Stimulated activated naive CD8-positive, alpha-beta T cell treated with anti-CD3 and anti-CD28 coated beads, Interleukin-15, Interleukin-2, amounts not matched to agents 100 ng/mL and 50 ng/mL, for 24 hours (primary cell): ENCODE data around the gene GFRA1.

ENCODE experiments used
- H3K27ac Mint-ChIP-seq: one replicate; pipeline ENCODE4 v1.8.0; 2021; ENCODE audit warnings: mild to moderate bottlenecking, mixed read lengths
- H3K27me3 Mint-ChIP-seq: one replicate; pipeline ENCODE4 v1.8.0; 2021; ENCODE audit warnings: mixed read lengths
- H3K36me3 Mint-ChIP-seq: one replicate; pipeline ENCODE4 v1.8.0; 2021; ENCODE audit warnings: low read depth, mixed read lengths
- H3K4me1 Mint-ChIP-seq: one replicate; pipeline ENCODE4 v1.8.0; 2021; ENCODE audit warnings: low read depth, mixed read lengths
- H3K4me3 Mint-ChIP-seq: one replicate; pipeline ENCODE4 v1.8.0; 2021; ENCODE audit warnings: mild to moderate bottlenecking, mixed read lengths
- H3K9me3 Mint-ChIP-seq: one replicate; pipeline ENCODE4 v1.8.0; 2021; ENCODE audit warnings: mixed read lengths

Gene GFRA1

DNA sequence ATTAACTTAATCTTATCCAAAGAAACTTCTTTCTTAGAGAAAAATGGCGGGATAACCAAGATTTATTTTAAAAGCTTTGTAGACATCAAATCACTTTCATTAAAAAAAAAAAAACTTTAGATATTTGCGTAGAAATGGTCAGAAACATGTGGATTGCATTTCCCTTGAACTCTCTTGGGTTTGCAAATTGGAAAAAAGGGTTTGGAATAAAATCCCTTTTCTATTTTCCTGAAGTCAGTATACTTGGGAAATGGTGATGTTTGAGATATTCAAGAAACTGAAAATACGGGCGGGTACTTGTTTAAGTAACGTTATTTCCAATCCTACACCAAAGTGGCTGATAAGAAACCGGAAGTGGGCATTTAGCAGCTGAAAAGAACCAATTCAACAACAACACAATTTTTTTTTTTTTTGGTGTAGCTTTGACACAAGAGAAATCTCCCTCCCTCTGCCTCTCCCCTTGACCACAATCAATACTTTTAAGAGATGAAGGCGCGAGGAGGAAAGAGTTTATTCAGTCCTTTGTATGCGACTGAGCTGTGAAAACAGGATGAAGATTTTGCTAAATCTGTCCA is 13.7 kb upstream of the GFRA1 start:
- no peaks in the 10 kb centered on the region for H3K36me3 Mint-ChIP-seq
- no peak overlapping the region for H3K27ac Mint-ChIP-seq
- H3K27me3 Mint-ChIP-seq = peaks cover 12% of the 10 kb centered on the region
- H3K4me3 Mint-ChIP-seq = no peak overlapping the region
- no peaks in the 10 kb centered on the region for H3K9me3 Mint-ChIP-seq
- H3K4me1 Mint-ChIP-seq = no peaks in the 10 kb centered on the region

DNA sequence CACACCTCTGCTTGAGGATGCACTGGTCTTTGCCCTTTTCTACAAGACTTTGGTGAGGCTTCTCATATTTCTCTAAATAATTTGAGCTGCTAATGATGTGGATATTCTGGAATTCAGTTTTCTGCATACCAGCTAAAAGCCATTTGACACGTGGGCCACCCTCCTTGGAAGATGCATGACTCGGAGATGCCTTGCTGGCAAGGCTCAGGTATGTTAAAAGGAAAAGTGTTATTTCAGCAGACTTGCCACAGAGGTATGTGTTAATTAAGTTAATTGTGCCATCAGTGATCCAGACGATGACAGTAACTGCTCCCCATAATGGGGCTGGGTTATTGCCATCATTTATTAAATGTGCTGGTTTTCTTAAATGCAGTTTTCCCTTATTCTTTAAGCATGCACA is 8.8 kb upstream of the GFRA1 start:
- H3K4me1 Mint-ChIP-seq = no peaks in the 10 kb centered on the region
- no peaks in the 10 kb centered on the region for H3K9me3 Mint-ChIP-seq
- H3K27me3 Mint-ChIP-seq = peaks cover 15% of the 10 kb centered on the region
- no peaks in the 10 kb centered on the region for H3K36me3 Mint-ChIP-seq
- H3K4me3 Mint-ChIP-seq = no peak overlapping the region
- H3K27ac Mint-ChIP-seq = no peak overlapping the region

DNA sequence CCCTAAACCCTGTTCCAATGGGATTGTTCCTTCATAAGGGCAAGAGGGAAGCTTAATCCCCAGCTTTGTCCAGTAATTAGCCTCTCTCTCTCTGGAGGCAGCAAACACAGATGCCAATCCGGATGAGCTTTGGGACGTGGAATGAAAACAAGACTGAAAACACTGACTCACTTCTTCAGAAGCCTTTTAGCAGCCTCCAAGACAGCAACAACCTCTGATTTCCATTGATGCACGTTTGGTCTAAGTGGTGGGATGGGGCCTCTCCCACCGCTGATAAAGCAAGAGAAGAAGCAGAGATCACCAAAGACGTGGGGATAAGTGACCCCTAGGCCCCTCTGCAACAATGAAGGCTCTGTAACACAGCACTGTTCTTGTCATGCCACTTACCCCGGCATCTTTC is 5.8 kb upstream of the GFRA1 start:
- Mint-ChIP-seq H3K9me3 (no peaks in the 10 kb centered on the region), H3K4me1 (peaks cover 3% of the 10 kb centered on the region), H3K27ac (no peak overlapping the region), H3K36me3 (no peaks in the 10 kb centered on the region), H3K27me3 (peaks cover 35% of the 10 kb centered on the region), H3K4me3 (no peak overlapping the region)

DNA sequence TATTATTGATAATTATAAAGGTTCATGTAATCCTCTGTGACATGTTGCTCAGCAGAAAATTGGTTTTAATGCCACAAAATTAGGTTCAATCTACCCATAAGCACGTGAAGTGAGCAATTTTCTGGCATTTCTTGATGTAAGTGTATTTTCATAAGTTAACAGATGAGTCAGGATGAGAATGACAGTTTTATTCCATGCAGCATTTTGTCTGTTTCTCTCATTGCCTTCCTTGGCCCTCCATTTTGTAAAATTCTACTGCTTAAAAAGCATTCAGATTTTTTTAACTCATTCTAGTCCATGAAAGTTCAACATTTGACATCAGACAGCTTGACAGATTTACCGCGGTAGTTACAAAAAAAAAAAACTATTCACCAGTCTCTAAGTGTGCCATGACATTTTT is 4.0 kb upstream of the GFRA1 start:
- no peak overlapping the region for H3K4me3 Mint-ChIP-seq
- H3K36me3 Mint-ChIP-seq = no peaks in the 10 kb centered on the region
- H3K27me3 Mint-ChIP-seq = peaks cover 41% of the 10 kb centered on the region
- no peak overlapping the region for H3K27ac Mint-ChIP-seq
- peaks cover 11% of the 10 kb centered on the region for H3K4me1 Mint-ChIP-seq
- H3K9me3 Mint-ChIP-seq = no peaks in the 10 kb centered on the region

DNA sequence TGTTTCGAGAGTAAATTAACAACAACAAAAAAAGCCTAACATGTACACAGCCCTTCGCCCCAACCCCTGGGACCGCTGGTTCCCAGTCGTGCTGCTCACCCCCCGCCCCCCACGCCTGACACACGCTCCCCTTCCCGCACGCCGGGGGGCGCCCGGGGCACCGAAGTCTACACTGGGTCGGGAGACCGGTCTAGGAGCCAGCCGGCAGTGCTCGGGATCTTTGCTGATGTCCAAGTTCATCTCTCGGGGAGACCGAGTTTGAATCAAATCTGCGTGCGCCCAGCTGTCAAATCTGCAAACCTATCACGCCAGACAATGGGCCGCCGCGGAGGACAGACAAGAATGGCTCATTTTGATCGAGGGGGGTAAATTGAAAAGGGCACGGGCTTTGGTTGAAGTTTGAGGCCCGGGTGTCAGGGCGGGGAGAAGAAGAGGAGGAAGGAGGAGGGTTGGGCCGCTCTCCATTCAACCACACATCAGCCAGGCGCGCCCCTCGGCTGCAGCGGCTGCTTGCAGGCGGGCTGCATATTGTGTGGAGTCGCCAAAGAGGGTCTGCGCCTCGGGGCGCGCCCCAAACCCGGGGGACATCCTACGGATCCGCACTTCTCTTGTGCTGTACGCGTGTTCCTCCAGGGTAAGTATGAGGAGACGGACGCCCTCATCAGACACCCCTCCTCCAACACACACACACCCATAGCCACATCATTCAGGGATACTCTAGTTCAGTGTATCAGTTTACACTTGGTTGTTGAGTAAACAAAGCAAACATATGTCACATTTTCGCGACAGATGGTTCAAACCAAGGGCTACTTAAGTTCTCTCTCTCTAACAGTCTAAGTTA is 1.3 kb upstream of the GFRA1 start:
- Mint-ChIP-seq H3K4me3 (no peak overlapping the region), H3K27me3 (peaks cover 55% of the 10 kb centered on the region), H3K4me1 (peaks cover 11% of the 10 kb centered on the region), H3K27ac (no peak overlapping the region), H3K36me3 (no peaks in the 10 kb centered on the region), H3K9me3 (no peaks in the 10 kb centered on the region)

DNA sequence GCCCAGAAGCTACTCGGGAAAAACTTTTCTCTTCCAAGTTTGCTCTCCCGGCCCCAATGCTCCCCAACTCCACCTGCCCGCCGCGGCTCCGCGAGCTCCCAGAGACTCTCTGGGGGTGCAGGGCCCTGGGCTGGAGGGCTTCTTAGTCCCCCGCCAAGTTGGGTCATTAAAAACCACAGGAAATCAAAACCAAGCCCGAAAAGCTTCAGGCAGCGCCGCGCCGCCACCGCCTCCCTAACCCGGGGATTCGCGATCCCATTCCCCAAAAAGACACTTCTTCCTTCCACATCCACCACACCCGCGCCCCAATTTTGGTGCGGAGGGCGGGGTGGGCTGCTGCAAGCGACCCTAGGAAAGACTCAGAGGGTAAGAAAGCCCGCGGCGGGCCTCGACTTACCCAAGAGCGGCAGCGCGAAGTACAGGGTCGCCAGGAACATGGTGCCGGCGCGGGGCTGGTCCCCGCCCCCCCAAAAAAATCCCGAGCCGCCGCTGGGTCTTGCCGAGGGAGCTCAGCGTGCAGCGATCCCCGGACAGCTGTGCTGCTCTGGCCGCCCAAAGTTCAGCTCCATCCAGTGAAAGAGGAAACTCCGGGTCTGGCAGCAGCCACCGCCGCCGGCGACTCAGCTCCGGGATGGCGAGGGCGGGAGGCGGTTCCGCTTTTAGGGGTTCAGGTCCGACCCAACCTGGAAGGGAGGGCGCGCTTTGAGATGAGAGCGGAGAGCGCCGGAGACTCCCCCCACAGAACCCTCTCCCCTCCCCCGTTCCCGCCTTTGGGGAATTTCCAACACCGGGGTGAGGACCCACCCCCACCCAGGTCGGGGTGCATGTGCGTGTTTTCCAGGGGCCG is 1.2 kb downstream of the GFRA1 start:
- peaks cover 11% of the 10 kb centered on the region for H3K4me1 Mint-ChIP-seq
- H3K36me3 Mint-ChIP-seq = no peaks in the 10 kb centered on the region
- no peak overlapping the region for H3K4me3 Mint-ChIP-seq
- H3K27ac Mint-ChIP-seq = no peak overlapping the region
- no peaks in the 10 kb centered on the region for H3K9me3 Mint-ChIP-seq
- peaks cover 54% of the 10 kb centered on the region for H3K27me3 Mint-ChIP-seq

DNA sequence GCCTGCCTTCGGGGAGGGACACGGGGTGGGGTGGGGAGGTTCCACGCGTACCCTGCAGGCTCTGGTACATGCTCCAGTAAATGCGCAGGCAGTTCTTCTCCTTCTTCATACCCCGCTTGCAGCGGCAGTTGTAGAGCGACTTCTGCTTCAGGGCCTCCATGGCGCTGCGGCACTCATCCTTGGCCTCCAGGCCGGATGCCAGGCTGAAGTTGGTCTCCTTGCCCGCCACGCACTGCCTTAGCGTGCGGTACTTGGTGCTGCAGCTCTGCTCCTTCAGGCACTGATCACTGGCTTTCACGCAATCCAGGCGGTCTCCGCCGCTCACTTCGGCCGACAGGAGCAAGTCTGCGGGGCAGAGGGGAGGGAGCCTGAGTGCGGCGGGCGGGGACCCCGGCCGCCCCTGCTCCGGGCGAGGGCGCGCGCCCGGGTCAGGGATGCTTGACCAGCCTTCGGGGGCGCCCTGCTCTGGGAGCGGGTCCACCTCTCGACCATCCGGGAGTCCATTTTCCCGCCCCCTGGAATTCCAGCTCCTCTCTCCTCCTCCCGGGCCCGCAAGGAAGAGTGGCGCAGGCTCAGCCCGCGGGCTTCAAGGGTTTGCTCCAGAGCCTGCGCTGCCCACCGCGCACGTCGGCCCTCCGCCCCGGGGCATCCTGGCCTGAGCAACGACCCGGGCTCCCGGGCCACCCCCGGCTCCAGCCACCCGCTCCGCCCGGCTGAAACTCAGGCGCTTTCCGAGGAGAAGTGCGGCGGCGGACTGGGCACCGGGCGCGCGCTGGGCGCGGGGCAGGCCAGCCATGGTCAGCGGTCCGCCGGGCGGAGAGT is 2.0 kb downstream of the GFRA1 start:
- Mint-ChIP-seq H3K4me3 (no peak overlapping the region), H3K9me3 (no peaks in the 10 kb centered on the region), H3K27ac (no peak overlapping the region), H3K27me3 (peaks cover 50% of the 10 kb centered on the region), H3K36me3 (no peaks in the 10 kb centered on the region), H3K4me1 (peaks cover 11% of the 10 kb centered on the region)

DNA sequence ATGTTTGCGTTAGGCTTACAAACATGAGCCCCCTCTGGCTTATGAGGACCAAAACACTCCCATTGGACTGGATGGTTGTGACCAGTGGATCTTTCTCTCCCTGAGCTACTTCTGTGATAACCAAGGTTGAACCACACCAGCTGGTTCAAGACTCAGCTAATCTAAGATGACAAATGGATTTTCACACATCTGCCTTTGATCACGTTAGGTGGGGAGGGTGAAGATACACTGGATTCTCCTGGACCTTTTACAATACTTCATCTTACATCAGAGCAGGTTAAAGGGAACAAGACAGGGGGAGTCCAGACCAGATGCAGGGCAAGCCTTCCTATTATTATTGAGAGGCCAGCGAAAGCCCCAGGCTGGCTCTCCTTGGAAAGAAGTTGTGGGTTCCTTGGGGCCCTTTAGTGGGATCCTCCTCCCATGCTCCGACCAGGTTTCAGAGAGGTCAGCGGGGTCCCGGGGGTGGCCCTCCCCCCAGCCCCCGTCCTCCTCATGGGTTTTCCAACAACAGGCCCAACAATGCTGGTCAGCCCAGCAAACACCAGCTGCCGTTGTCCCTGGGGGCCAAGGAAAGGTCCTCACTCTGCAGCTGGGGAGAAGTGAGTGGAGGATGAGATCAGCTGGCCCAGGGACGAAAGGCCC is 2.8 kb downstream of the GFRA1 start:
- Mint-ChIP-seq H3K4me3 (no peak overlapping the region), H3K27ac (no peak overlapping the region), H3K4me1 (peaks cover 11% of the 10 kb centered on the region), H3K9me3 (no peaks in the 10 kb centered on the region), H3K36me3 (no peaks in the 10 kb centered on the region), H3K27me3 (peaks cover 45% of the 10 kb centered on the region)

DNA sequence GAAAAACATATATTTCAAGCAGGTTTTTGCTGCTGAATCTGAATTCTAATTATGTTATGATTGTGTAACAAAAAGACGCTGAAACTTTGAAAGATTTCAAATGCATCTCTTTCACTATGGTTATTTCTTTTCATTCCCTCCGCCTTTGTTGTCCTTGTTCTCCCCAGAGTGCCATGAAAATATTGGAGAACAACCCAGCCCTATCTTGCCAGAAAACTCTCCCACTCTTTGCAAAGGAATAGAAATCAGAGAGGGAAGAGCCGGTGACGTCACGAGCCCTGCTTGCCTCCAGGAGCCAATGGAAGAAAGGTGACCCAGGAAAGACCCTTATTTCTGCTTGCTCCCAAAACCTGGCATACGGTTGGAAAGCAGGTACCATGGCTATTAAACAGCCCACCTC is 3.4 kb downstream of the GFRA1 start:
- Mint-ChIP-seq H3K4me3 (no peak overlapping the region), H3K9me3 (no peaks in the 10 kb centered on the region), H3K27ac (no peak overlapping the region), H3K27me3 (peaks cover 39% of the 10 kb centered on the region), H3K36me3 (no peaks in the 10 kb centered on the region), H3K4me1 (peaks cover 11% of the 10 kb centered on the region)

DNA sequence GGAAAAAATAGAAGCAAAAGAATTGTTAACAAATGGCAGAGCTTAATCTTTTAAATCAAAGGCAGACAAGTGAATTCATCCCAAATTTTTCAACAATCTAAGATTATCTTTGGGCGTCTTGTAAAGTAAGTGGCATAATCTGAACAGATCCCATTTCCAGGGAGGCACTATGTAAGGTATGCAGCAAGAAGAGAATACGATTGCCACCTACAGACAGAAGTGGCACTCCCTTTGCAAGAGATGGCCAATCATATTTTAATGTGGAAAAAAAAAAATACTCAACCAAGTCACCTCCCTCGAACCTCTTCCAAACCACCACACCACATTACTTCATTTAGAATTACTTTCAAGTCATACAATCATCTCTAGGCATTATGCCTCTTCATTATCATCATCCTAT is 4.0 kb downstream of the GFRA1 start:
- Mint-ChIP-seq H3K9me3 (no peaks in the 10 kb centered on the region), H3K4me1 (peaks cover 8% of the 10 kb centered on the region), H3K36me3 (no peaks in the 10 kb centered on the region), H3K4me3 (no peak overlapping the region), H3K27me3 (peaks cover 32% of the 10 kb centered on the region), H3K27ac (no peak overlapping the region)

DNA sequence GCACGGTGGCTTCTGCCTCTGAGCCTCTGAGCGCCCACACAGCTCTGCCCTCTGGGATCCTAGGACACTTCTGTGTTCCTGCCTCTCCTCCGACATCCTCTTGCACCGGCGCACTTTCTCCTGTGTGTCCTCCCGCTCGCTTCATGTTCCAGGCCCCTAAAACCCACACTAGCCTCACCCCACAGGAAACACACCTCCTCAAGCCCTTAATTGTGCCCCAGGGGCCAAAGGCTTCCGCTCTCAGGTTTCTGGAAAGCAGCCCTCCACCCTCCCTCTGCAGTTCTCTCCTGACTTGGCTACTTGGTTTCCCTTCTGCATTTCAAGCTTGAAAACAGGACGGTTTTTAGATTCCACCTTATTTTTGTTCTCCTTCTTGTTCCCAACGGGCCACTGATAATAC is 7.3 kb downstream of the GFRA1 start:
- no peak overlapping the region for H3K27ac Mint-ChIP-seq
- no peaks in the 10 kb centered on the region for H3K4me1 Mint-ChIP-seq
- H3K9me3 Mint-ChIP-seq = no peaks in the 10 kb centered on the region
- no peak overlapping the region for H3K4me3 Mint-ChIP-seq
- H3K27me3 Mint-ChIP-seq = peaks cover 25% of the 10 kb centered on the region
- no peaks in the 10 kb centered on the region for H3K36me3 Mint-ChIP-seq

DNA sequence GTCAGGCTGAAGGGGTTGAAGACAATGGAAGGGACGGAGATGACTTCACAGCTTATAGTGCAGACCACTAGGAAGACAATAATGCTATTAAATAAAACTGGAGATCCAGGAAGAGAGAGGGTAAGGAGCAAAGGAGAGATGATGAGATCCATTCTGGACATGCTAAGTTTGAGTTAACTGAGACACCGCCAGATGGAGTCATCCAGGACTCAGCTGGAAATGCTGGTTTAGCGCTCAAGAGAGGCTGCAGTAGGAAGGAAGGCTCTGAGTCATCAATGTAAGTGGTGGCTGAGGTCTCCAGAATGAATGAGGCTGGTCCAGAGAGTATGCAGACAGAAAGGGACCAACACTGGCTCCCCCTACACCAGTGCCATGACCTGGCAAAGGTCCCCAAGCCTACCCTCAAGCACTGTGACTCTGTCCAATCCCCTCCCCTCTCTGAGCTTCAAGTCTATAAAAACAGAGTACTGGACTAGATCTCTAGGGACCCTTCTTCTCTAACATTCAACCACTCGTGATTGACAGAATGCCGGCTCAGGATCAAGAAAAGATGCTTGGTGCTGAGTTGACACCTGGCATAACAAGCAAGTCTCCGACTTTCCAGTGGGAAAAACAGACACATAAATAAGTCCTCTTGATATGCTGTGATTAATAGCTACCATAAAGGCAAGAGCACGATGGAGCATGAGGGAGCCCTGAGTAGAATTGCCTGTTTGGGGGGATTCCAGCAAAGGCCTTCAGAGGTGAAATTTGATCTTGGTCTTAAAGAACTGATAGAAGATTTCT is 8.9 kb downstream of the GFRA1 start:
- H3K4me1 Mint-ChIP-seq = no peaks in the 10 kb centered on the region
- H3K36me3 Mint-ChIP-seq = no peaks in the 10 kb centered on the region
- peaks cover 9% of the 10 kb centered on the region for H3K27me3 Mint-ChIP-seq
- no peaks in the 10 kb centered on the region for H3K9me3 Mint-ChIP-seq
- H3K27ac Mint-ChIP-seq = no peak overlapping the region
- H3K4me3 Mint-ChIP-seq = no peak overlapping the region

DNA sequence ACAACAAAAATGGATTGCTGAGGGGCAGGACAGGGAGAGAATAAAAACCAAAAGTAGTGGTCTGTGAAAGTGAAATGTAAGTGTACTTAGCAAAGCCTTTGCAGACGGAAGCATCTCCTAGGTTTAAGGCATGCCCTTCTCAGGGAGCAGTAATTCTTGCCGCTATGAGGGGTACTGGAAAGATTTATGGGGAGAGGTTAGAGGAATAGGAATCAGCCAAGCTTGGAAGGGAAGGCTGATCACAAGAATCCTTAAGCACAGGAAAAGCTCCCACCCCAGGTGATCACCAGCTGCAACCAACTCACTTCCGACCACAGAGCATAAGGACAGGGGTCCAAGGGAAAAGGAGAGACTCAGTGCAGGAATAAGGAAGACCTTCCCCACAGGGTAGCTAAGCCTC is 10.3 kb downstream of the GFRA1 start:
- Mint-ChIP-seq H3K27ac (no peak overlapping the region), H3K4me3 (no peak overlapping the region), H3K4me1 (no peaks in the 10 kb centered on the region), H3K36me3 (no peaks in the 10 kb centered on the region), H3K9me3 (no peaks in the 10 kb centered on the region), H3K27me3 (no peaks in the 10 kb centered on the region)

DNA sequence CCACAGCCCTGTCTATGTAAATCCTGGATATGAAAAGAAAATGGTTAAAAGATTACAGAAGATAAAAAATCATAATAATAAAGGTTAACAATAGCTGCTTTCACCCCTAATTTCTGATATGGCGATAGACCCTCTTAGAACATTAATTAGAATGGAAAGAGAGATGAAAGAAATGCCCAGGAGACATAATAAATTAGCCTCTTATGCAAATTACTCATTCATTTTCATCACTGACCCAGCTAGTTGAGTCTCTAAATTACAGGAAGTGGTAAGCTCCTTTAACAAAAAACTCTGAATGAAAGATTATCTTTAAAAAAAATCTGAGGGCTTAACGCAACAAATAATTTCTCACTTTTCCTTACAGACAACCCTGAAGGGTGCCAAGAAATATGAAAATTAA is 12.4 kb downstream of the GFRA1 start:
- Mint-ChIP-seq H3K27me3 (no peaks in the 10 kb centered on the region), H3K4me1 (no peaks in the 10 kb centered on the region), H3K4me3 (no peak overlapping the region), H3K9me3 (no peaks in the 10 kb centered on the region), H3K36me3 (no peaks in the 10 kb centered on the region), H3K27ac (no peak overlapping the region)
